Activated gamma-delta T cell treated with Interleukin-2 at 50 U/mL for 16 hours (primary cell): ENCODE results near the gene NR3C1.

Source experiments
- DNase-seq: peaks from one replicate; pipeline ENCODE4 v3.0.0-alpha.2; 2020

NR3C1 gene

DNA sequence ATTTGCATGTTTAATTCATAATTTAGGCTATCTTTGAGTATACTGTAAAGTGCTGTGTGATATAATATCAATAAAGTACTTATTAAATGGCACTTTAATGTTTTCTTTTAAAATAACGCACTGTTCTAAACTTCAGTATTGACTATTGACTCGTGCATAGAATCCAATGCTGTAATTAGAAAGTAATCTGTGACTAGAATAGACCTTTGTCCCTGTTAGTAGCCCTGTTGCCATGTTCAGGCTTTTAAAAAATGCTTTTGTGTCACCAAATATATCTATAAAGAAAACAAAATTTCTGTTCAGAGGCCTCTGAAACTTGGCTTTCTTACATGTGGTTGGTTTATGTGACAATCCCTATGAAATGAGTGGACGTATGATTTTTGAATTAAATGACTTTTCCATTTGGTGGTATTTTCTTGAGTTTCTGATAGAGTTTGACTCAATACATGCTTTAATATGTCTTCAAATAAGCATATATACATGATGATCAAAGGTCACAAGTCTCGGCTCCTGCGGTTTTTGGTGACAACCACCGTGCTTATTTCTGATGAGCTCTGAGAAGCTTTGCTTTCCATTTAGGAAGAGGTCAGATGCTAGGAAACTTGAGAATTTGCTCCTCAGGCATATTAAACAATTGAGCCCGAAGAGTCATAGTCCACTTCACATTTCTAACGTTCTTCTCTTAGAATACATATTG lies 174.7 kb downstream of the NR3C1 start:
- DNase-seq: no peak
